Measurements from ENCODE around the gene SHISA4. TPM values are rescaled to one million over a fixed set of nuclear protein-coding genes. Genes with fewer than 3 reads are reported as not detected.

The SHISA4 gene
- total and polyA plus RNA-seq, 2 experiments from 2014 or later = 42.4 to 48.0 TPM

DNA sequence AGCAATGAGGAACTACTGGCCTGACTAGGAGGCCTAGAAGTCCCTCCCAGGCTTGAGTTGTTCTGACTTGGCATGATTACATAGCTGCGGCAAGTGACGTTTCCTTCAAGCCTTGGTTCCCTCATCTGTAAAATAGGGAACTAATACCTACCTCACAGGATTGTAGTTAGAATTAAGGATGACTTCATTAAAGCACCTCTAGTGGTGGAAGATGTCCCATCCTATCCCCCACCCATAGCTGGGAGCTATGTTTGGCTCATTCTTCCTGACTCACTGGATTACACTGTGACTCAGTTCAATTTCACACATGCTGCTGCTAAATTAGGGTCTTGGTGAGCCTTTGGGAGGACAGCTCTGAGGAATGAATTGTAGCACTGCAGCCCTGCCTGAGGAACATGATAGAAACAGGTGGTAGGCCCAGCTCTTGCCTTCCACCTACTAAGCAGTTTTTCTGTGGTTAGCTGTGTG is 6.0 kb upstream of the SHISA4 start:
- H3K27ac ChIP-seq = peak overlapping the region; percentile 52
- no peak overlapping the region for H2AFZ ChIP-seq
- no peak overlapping the region for H3K4me3 ChIP-seq
- peak; percentile 90 for DNase-seq
- 34 to 43% methylated on average over 2 of the region's 2 CpGs for WGBS, 2 experiments (ENCODE audit: low coverage in 1 of 2, low lambda C conversion rate in 2 of 2, missing lambda C conversion rate in 2 of 2)
- in situ Hi-C loops (cut with MboI) = loop anchor here (25.0 kb wide), 1 partner anchor 230 kb away; the partner anchor contains the start of gene GPR37L1
- peak overlapping the region; percentile 44 for H3K4me2 ChIP-seq (ENCODE audit: unreplicated experiment)
- peaks cover 32% of the 10 kb centered on the region for H3K4me1 ChIP-seq (ENCODE audit: insufficient read depth)
- H4K20me1 ChIP-seq (ENCODE audit: insufficient read depth) = no peaks in the 10 kb centered on the region
- TF ChIP-seq EZH2 (IDR thresholded peaks at IDR 0.05; ENCODE audit: insufficient read depth, poor library complexity, severe bottlenecking) (no peak), EZH2phosphoT487 (IDR thresholded peaks at IDR 0.05; ENCODE audit: insufficient read depth, low read depth) (no peak)
- no peaks in the 10 kb centered on the region for H3K9me3 ChIP-seq (ENCODE audit: low read depth)
- no peaks in the 10 kb centered on the region for H3K27me3 ChIP-seq (replicated peaks; ENCODE audit: insufficient read depth)
- no peaks in the 10 kb centered on the region for H3K79me2 ChIP-seq (ENCODE audit: insufficient read depth)
- peak overlapping the region; percentile 30; the same call in 1 of the 2 replicates for H3K9ac ChIP-seq
- H3K9me2 ChIP-seq (ENCODE audit: insufficient read depth) = no peaks in the 10 kb centered on the region
- peaks cover 29% of the 10 kb centered on the region for H3F3A ChIP-seq (ENCODE audit: insufficient read depth)
- H3K36me3 ChIP-seq (ENCODE audit: low read depth) = no peaks in the 10 kb centered on the region

DNA sequence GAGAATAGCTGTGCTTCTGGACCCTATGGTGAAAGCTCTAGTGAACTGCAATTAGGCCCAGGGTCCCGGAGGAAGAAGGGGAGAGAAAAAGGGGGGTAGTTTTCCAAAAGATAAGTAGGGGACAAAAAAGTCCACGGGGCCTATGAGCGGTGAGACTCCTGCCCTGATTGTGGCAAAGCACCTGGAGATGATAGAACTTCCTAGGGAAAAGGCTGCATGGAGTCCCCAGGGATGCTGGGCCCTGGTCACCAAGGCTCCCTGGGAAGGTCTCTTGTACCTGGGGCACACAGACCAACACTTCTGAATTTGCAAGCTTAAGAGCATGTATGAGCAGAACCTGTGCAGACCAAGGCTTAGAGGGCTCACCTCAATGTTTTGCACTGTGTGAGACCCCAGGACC is 5.4 kb upstream of the SHISA4 start:
- H4K20me1 ChIP-seq (ENCODE audit: insufficient read depth) = no peaks in the 10 kb centered on the region
- H3K4me2 ChIP-seq (ENCODE audit: unreplicated experiment) = peak overlapping the region; percentile 44
- no peaks in the 10 kb centered on the region for H3K9me2 ChIP-seq (ENCODE audit: insufficient read depth)
- TF ChIP-seq EZH2phosphoT487 (IDR thresholded peaks at IDR 0.05; ENCODE audit: insufficient read depth, low read depth) = no peak
- TF ChIP-seq EZH2 (IDR thresholded peaks at IDR 0.05; ENCODE audit: insufficient read depth, poor library complexity, severe bottlenecking) = no peak
- no peaks in the 10 kb centered on the region for H3K27me3 ChIP-seq (replicated peaks; ENCODE audit: insufficient read depth)
- no peaks in the 10 kb centered on the region for H3K9me3 ChIP-seq (ENCODE audit: low read depth)
- in situ Hi-C loops (cut with MboI) = loop anchor here (25.0 kb wide), 1 partner anchor 229 kb away; the partner anchor contains the start of gene GPR37L1
- H3K27ac ChIP-seq = peak overlapping the region; percentile 52
- WGBS, 2 experiments (ENCODE audit: low coverage in 1 of 2, low lambda C conversion rate in 2 of 2, missing lambda C conversion rate in 2 of 2) = 64 to 70% methylated on average over 3 of the region's 3 CpGs
- H3F3A ChIP-seq (ENCODE audit: insufficient read depth) = peaks cover 29% of the 10 kb centered on the region
- peaks cover 32% of the 10 kb centered on the region for H3K4me1 ChIP-seq (ENCODE audit: insufficient read depth)
- H3K79me2 ChIP-seq (ENCODE audit: insufficient read depth) = no peaks in the 10 kb centered on the region
- DNase-seq = no peak
- H3K9ac ChIP-seq = peak overlapping the region; percentile 30; the same call in 1 of the 2 replicates
- H3K36me3 ChIP-seq (ENCODE audit: low read depth) = no peaks in the 10 kb centered on the region
- H2AFZ ChIP-seq = no peak overlapping the region
- H3K4me3 ChIP-seq = no peak overlapping the region

DNA sequence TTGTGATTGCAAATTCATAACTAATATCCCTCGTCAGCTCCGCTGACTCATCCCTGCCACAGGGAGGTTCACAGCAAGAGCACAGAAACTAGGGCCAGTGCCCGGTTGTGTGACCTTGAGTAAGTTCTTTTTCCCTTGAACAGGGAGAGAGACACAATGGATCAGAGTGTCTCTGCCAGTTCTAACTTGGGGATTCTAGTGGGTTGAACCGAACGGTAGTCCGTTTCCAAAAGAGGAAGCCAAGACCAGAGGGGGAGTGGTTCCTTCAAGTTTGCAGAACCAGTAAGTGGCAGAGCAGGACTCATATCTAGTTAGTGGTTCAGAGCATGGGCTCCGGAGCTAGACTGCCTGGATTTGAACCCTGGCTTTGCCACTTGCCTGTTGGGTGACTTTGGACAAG is 4.9 kb upstream of the SHISA4 start:
- peaks cover 32% of the 10 kb centered on the region for H3K4me1 ChIP-seq (ENCODE audit: insufficient read depth)
- H3K9me2 ChIP-seq (ENCODE audit: insufficient read depth) = no peaks in the 10 kb centered on the region
- H3F3A ChIP-seq (ENCODE audit: insufficient read depth) = peaks cover 29% of the 10 kb centered on the region
- no peak overlapping the region for H3K4me3 ChIP-seq
- peak; percentile 87 for DNase-seq
- no peaks in the 10 kb centered on the region for H3K9me3 ChIP-seq (ENCODE audit: low read depth)
- WGBS, 2 experiments (ENCODE audit: low coverage in 1 of 2, low lambda C conversion rate in 2 of 2, missing lambda C conversion rate in 2 of 2) = 6 to 8% methylated on average over 7 of the region's 7 CpGs
- H3K4me2 ChIP-seq (ENCODE audit: unreplicated experiment) = peak overlapping the region; percentile 44
- no peaks in the 10 kb centered on the region for H4K20me1 ChIP-seq (ENCODE audit: insufficient read depth)
- H3K27ac ChIP-seq = peak overlapping the region; percentile 14; the same call in 1 of the 2 replicates
- H3K27me3 ChIP-seq (replicated peaks; ENCODE audit: insufficient read depth) = no peaks in the 10 kb centered on the region
- TF ChIP-seq EZH2 (IDR thresholded peaks at IDR 0.05; ENCODE audit: insufficient read depth, poor library complexity, severe bottlenecking) = no peak
- TF ChIP-seq EZH2phosphoT487 (IDR thresholded peaks at IDR 0.05; ENCODE audit: insufficient read depth, low read depth) = no peak
- H3K79me2 ChIP-seq (ENCODE audit: insufficient read depth) = no peaks in the 10 kb centered on the region
- H3K9ac ChIP-seq = 0 out of 2 replicates have a peak overlapping the region, but pooled peaks have one; percentile 8
- in situ Hi-C loops (cut with MboI) = loop anchor here (25.0 kb wide), 1 partner anchor 229 kb away; the partner anchor contains the start of gene GPR37L1
- H3K36me3 ChIP-seq (ENCODE audit: low read depth) = no peaks in the 10 kb centered on the region
- no peak overlapping the region for H2AFZ ChIP-seq

DNA sequence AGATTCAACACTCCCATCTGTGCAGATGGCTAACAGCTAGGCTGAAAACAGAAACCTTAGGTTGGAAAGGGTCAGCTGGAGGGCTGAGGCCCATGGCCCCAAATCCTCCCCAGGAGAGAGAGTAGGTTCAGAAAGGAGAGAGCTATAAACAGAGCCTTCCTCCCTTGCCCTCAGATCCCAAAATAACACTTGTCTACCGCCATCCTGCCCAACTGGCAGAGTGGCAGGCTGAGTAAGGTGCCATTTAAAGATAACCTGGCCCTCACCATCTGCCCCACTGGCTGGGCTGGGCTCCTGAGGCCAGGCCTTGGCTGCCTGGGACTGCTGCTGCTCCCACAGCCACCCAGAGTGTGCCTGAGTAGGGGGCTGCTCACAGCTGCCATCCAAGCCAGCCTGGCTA is 4.3 kb upstream of the SHISA4 start:
- Histone ChIP-seq H3K36me3 (ENCODE audit: low read depth) (no peaks in the 10 kb centered on the region), H2AFZ (no peak overlapping the region), H3F3A (ENCODE audit: insufficient read depth) (peaks cover 29% of the 10 kb centered on the region), H3K4me1 (ENCODE audit: insufficient read depth) (peaks cover 32% of the 10 kb centered on the region), H3K4me2 (ENCODE audit: unreplicated experiment) (no peak overlapping the region), H3K27ac (no peak overlapping the region), H3K27me3 (replicated peaks; ENCODE audit: insufficient read depth) (no peaks in the 10 kb centered on the region), H3K9ac (no peak overlapping the region), H4K20me1 (ENCODE audit: insufficient read depth) (no peaks in the 10 kb centered on the region), H3K9me2 (ENCODE audit: insufficient read depth) (no peaks in the 10 kb centered on the region), H3K9me3 (ENCODE audit: low read depth) (no peaks in the 10 kb centered on the region), H3K4me3 (no peak overlapping the region), H3K79me2 (ENCODE audit: insufficient read depth) (no peaks in the 10 kb centered on the region)
- 94 to 100% methylated on average over 1 of the region's 1 CpG for WGBS, 2 experiments (ENCODE audit: low coverage in 1 of 2, low lambda C conversion rate in 2 of 2, missing lambda C conversion rate in 2 of 2)
- in situ Hi-C loops (cut with MboI) = loop anchor here (25.0 kb wide), 1 partner anchor 228 kb away; the partner anchor contains the start of gene GPR37L1
- TF ChIP-seq EZH2 (IDR thresholded peaks at IDR 0.05; ENCODE audit: insufficient read depth, poor library complexity, severe bottlenecking) (no peak), EZH2phosphoT487 (IDR thresholded peaks at IDR 0.05; ENCODE audit: insufficient read depth, low read depth) (no peak)
- no peak for DNase-seq
